ENCODE data around the gene MIER3.

The MIER3 gene

GRCh38 chr5:56951946-56952691 lies at the start of gene MIER3:
Gene MIER3, minus strand, starts transcription at chr5:56952123. Its CDS starts 21 bp downstream, at chr5:56952102.
- H3K4me3 ChIP-seq (replicated peaks; ENCODE audit: low read depth, low read length) = peak within 1 kb of the TSS; percentile 83
- TF ChIP-seq CTCF (IDR thresholded peaks at IDR 0.05; ENCODE audit: low read length, missing control alignments) = no peak
- DNase-seq (ENCODE audit: low read depth) = peak; percentile 74

GRCh38 chr5:56995596-56995995 lies 43.7 kb upstream of the MIER3 start:
- no peak for TF ChIP-seq CTCF (IDR thresholded peaks at IDR 0.05; ENCODE audit: low read length, missing control alignments)
- no peak for DNase-seq (ENCODE audit: low read depth)
- no peak overlapping the region for H3K4me3 ChIP-seq (replicated peaks; ENCODE audit: low read depth, low read length)

GRCh38 chr5:56993241-56993640 lies 41.3 kb upstream of the MIER3 start:
- no peak for TF ChIP-seq CTCF (IDR thresholded peaks at IDR 0.05; ENCODE audit: low read length, missing control alignments)

GRCh38 chr5:56989676-56990075 lies 37.8 kb upstream of the MIER3 start:
- no peak for TF ChIP-seq CTCF (IDR thresholded peaks at IDR 0.05; ENCODE audit: low read length, missing control alignments)

More at GRCh38 chr5:56993241-56993640, 41.3 kb upstream of the MIER3 start:
- peak; percentile 1 for DNase-seq (ENCODE audit: low read depth)
- H3K4me3 ChIP-seq (replicated peaks; ENCODE audit: low read depth, low read length) = no peak overlapping the region

GRCh38 chr5:56988490-56988889 lies 36.6 kb upstream of the MIER3 start:
- DNase-seq (ENCODE audit: low read depth) = no peak
- no peak for TF ChIP-seq CTCF (IDR thresholded peaks at IDR 0.05; ENCODE audit: low read length, missing control alignments)
- H3K4me3 ChIP-seq (replicated peaks; ENCODE audit: low read depth, low read length) = no peak overlapping the region

More at GRCh38 chr5:56989676-56990075, 37.8 kb upstream of the MIER3 start:
- no peak overlapping the region for H3K4me3 ChIP-seq (replicated peaks; ENCODE audit: low read depth, low read length)
- DNase-seq (ENCODE audit: low read depth) = no peak

GRCh38 chr5:56987171-56987570 lies 35.2 kb upstream of the MIER3 start:
- no peak overlapping the region for H3K4me3 ChIP-seq (replicated peaks; ENCODE audit: low read depth, low read length)
- no peak for DNase-seq (ENCODE audit: low read depth)
- TF ChIP-seq CTCF (IDR thresholded peaks at IDR 0.05; ENCODE audit: low read length, missing control alignments) = no peak

GRCh38 chr5:56986626-56986947 lies 34.7 kb upstream of the MIER3 start:
- no peak for TF ChIP-seq CTCF (IDR thresholded peaks at IDR 0.05; ENCODE audit: low read length, missing control alignments)
- no peak overlapping the region for H3K4me3 ChIP-seq (replicated peaks; ENCODE audit: low read depth, low read length)
- DNase-seq (ENCODE audit: low read depth) = no peak
